ENCODE measurements around the gene CELSR1.
A peak's percentile ranks its signal among the peaks of the same experiment; 100 is the strongest.

The CELSR1 gene

GRCh38 chr22:46576556-46577367 is 39.3 kb upstream of the CELSR1 start:
- DNase-seq (ENCODE audit: low read depth in 3 of 3) = peak; percentile 32 to 59 (median 47)

- no peak for DNase-seq (ENCODE audit: low read depth in 3 of 3)
These were observed 38.6 kb upstream of the CELSR1 start for GRCh38 chr22:46575911-46576555.

GRCh38 chr22:46574993-46575910 is 37.8 kb upstream of the CELSR1 start:
- no peak for DNase-seq (ENCODE audit: low read depth in 3 of 3)

- DNase-seq (ENCODE audit: low read depth in 3 of 3) = no peak
These were observed 37.1 kb upstream of the CELSR1 start for GRCh38 chr22:46574438-46574992.

- DNase-seq (ENCODE audit: low read depth in 3 of 3) = no peak
These were observed 36.5 kb upstream of the CELSR1 start for GRCh38 chr22:46573781-46574437.

GRCh38 chr22:46572911-46573780 is 35.7 kb upstream of the CELSR1 start:
- DNase-seq (ENCODE audit: low read depth in 3 of 3) = no peak

GRCh38 chr22:46571642-46572250 is 34.3 kb upstream of the CELSR1 start:
- DNase-seq (ENCODE audit: low read depth in 3 of 3) = no peak

- DNase-seq (ENCODE audit: low read depth in 3 of 3) = no peak
These were observed 32.7 kb upstream of the CELSR1 start for GRCh38 chr22:46569848-46570695.

GRCh38 chr22:46569055-46569847 is 31.8 kb upstream of the CELSR1 start:
- DNase-seq (ENCODE audit: low read depth in 3 of 3) = no peak

- no peak for DNase-seq (ENCODE audit: low read depth in 3 of 3)
These were observed 30.8 kb upstream of the CELSR1 start for GRCh38 chr22:46568102-46568809.

GRCh38 chr22:46567471-46567870 is 30.1 kb upstream of the CELSR1 start:
- no peak for DNase-seq (ENCODE audit: low read depth in 3 of 3)

- DNase-seq (ENCODE audit: low read depth in 3 of 3) = no peak
These were observed 26.8 kb upstream of the CELSR1 start for GRCh38 chr22:46564084-46564714.

- DNase-seq (ENCODE audit: low read depth in 3 of 3) = peak; percentile 64 to 71 (median 70)
These were observed 26.1 kb upstream of the CELSR1 start for GRCh38 chr22:46563381-46564083.

- DNase-seq (ENCODE audit: low read depth in 3 of 3) = no peak
These were observed 24.1 kb upstream of the CELSR1 start for GRCh38 chr22:46561435-46561905.

GRCh38 chr22:46560696-46561295 is 23.4 kb upstream of the CELSR1 start:
- no peak for DNase-seq (ENCODE audit: low read depth in 3 of 3)
